Esophagus muscularis mucosa (tissue), 3 donors: ENCODE data around the gene DMGDH.

Experiments used
- CTCF ChIP-seq, 3 experiments: fragments of 200-600 bp in 2 of 3; fragments of 450-650 bp in 1 of 3; sonication (generic) in 2 of 3; IDR thresholded peaks; one replicate each; pipeline ENCODE4 v1.5.1; 2017 to 2019; ENCODE audit warnings: antibody characterized with exemption in 3 of 3, mild to moderate bottlenecking in 2 of 3, moderate library complexity in 1 of 3
- POLR2A ChIP-seq: fragments of 450-650 bp; IDR thresholded peaks from one replicate; pipeline ENCODE4 v1.6.1; 2017; ENCODE audit warnings: antibody characterized with exemption, moderate library complexity, mild to moderate bottlenecking, low read depth

- TF ChIP-seq CTCF (IDR thresholded peaks at IDR 0.05) (no peak), POLR2A (no peak)
These were observed 24.3 kb upstream of the DMGDH start for GRCh38 chr5:79093762-79094161.
